ENCODE measurements around the gene TMEM72.

TMEM72 gene

DNA sequence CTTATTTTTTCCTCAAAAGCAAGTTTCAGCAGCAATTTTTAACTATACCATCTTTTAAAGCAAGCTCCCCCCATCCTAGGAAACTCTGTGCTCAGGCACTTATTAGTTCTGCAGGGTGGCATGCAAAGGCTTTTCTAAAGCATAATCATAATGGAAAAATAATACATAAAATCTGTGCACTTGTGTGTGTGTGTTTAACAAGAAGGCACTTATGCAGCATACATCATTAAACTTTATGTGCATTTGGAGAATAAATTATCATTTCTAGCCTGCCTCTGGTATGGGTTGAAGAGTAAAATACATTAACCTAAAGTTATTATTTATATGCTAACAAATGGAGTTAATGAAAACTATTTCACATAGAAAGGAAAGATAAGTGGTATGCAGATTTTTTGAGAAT, 42.9 kb downstream of the TMEM72 start:
- no peak for DNase-seq (ENCODE audit: low read depth in 2 of 2)

DNA sequence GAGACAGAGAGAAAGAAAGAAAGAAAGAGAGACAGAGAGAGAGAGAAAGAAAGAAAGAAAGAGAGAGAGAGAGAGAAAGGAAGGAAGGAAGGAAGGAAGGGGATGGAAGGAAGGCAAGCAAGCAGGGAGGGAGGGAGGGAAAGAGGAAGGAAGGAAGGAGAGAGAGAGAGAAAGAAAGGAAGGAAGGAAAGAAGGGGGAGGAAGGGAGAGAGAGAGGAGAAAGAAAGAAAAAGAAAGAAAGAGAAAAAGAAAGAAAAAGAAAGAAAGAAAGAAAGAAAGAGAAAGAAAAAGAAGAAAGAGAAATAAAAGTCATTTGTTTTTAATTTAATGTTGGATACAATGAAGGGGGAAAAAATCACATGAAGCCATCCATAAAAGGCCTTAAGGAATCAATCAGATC, 43.8 kb downstream of the TMEM72 start:
- no peak for DNase-seq (ENCODE audit: low read depth in 2 of 2)

DNA sequence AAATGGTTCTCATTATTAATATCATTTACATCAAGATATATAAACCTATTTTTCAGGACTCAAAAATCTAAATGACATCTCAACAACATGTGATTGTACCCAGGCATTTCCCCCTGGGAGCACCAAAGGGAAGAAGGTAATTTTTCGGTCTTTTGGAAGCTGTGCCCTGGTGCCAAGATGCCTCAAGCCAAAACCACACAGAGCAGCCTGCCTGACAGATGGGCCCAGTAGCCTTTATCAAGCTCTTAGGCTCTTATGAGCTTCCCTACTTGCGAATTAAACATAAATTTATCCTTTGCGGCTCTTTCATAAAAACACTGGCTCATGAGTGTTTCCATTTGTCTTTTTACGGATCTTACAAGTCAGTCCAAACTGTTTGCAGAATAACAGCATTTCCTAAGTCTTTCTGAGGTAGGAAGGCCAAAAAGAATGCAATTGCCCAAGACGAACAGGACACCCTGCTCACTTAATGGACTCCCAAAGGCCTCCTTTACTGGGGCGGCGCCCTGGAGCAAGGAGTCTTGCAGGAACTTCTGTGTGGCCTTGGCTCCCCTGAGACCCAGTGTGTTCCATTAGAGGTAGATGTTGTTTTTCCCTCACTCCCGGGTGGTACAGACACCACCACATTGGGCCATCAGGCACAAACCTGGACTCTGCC, 44.4 kb downstream of the TMEM72 start:
- DNase-seq (ENCODE audit: low read depth in 2 of 2), result no peak

DNA sequence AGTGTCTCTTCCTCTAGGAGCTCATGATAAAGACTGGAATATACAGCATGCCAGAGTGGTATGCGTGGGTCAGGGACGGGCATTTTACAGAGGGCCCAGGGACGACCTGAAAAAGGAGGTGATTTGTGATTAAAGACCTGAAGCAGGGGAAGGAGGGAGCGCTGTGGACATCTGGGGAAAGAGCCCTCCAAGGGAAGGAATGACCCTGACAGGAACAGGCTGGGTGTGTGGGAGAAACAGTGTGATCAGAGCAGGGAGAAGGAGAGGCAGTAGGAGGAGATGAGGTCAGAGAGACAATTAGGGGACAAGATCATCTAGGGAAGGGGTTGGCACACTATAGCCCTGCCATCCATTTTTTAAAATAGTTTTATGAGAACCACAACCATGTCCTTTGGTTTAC, 45.1 kb downstream of the TMEM72 start:
- DNase-seq (ENCODE audit: low read depth in 2 of 2), result no peak

DNA sequence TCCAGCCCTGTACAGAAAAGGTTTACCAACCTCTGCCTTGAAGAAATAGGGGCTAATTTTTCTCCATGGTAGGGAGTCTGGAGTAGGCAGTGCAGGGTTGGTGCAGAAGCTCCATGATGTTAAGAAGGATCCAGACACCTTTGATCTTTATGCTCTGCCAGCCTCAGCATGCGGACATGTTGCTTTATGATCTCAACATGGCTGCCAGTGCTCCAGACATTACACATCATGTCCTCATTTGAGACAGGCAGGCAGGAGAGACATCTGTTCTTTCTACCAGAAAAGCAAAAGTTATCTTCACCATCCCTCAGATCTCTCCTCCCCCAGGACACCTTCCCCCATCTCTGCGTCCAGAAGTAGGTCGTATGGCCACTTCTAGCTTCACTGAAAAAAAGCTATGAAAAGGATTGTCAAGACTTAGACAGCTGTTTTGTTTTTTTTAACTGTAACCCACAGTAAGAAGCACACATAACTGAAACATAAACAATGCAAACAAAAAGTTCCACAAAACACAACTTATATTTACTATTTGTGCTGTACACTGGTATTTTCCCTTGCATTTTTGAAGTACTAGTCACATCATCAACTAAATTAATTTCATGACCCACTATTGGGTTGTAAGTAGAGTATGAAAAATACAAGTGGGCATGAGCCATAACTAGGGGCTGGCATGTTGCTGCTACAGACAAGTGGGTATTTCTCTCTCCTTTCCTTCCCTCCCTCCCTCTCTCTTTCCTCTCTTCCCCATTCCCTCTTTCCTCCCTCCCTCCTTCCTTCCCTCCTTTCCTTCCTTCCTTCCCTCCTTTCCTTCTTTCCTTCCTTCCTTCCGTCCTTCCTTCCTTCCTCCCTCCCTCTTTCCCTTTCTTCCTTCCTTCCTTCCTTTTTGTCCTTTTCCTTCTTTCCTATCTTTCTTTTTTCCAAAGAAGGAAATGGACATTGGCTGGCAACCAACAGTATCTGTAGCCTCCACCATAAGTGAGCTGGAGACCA, 45.9 kb downstream of the TMEM72 start:
- DNase-seq (ENCODE audit: low read depth in 2 of 2), result no peak

DNA sequence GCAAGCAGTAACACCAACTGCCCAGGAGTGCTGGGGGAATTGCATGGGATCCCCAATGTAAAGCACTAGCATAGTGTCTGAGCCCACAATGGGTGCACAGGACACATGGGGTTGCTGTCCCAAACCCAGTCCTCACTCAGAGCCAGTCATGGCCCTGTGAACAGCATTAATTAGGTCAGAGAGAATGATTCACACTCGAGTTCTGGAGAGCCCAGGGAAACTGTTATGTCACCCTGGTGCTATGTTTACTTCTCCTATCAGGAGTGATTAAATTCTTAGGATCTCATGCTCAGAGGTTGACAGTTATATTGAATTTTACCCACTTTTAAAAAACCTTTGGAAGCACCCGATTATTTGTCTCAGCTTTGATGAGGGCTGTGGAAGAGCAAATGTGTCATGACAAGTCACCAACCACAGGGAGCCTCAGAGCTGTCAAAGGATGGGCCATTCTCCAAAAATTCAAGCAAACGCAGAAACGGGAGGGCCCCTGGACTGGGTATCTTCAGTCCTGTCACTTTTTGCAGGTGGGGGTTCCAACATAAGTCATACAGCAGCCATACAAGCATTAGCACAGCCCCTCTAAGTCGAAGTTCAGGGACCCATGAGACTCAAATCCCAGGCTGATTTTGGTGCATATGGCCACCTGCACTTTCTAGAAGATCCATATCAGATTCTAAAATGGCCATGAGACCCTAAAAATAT, 47.2 kb downstream of the TMEM72 start:
- DNase-seq (ENCODE audit: low read depth in 2 of 2), result no peak

DNA sequence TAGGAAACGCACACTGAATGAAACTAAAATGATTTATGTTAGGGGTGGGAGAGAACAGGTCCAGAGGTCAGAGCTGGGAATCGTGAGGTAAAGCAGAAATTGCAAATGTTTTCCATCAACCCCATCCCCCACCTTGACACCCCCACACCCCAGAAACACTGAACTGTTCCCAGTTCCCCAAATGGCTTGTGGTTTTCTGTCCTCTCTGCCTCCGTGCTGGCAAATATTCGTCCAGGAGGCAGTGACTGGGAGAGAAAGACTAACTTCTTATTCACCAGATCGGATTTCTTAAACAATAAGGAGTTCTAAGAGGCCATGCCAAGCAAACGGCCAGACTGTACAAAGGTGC, 47.7 kb downstream of the TMEM72 start:
- DNase-seq (ENCODE audit: low read depth in 2 of 2), result no peak

DNA sequence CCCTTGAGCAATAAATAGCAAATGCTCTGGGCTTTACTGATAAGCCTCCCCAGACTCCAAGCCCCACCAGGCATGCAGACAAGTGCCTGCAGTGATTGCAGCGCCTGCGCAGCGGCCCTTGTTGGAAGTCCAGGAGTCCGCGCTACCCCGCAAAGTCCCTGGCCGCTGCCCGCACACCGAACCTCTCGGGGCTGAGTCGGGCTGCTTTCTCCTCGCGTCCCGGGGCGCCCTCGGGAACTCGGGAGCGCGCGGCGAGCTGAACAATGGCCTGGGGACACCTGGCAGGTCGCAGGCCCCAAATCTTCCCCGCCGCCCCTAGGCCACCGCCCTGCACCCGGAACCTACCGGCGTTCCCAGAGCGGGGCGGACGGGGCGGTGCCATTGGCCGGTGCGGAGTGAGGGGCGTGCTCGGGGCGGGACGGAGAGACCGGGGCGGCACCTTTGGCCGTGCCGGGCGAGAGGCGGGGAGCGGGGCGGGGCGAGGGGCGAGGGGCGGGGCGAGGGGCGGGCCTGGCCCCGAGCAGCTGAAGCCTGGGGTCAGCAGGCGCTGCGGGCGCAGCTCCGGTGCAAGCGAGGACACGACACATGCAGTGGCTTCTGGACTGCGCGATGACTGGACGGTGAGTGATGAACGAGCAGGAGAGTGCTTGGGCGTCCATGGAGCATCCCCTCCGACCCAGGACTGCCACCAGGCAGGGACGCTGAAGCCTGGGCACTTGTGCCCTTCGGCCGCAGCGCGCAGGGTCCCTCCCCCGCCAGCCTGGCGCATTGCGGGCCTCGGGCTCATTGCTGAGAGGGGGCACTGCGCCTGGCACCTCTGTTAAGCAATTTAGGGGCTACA, 48.3 kb downstream of the TMEM72 start, which contains the start of gene RASSF4:
RASSF4 (plus strand) TSS at position 556 of the 841 bp plus-strand sequence. CDS start 10,401 bp downstream, outside the sequence.
- peak; percentile 83 to 86 for DNase-seq (ENCODE audit: low read depth in 2 of 2)

DNA sequence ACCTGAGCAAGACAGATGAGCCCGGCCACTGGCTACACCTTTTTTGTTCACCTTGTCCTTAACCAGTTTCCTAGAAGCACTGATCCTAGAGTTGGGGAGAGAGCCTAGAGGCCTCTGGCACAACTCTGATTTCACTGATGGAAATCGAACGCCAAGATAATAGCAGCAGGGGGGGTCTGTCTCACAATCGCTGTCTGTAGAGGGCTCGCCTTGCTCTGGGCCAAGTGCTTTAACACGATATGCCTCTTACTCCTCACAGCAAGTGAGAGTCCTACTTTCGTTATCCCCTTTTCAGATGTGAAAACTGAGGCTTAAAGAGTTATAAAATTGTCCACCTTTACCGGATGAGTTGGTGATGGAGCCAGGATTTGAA, 48.9 kb downstream of the TMEM72 start:
- DNase-seq (ENCODE audit: low read depth in 2 of 2), result no peak

DNA sequence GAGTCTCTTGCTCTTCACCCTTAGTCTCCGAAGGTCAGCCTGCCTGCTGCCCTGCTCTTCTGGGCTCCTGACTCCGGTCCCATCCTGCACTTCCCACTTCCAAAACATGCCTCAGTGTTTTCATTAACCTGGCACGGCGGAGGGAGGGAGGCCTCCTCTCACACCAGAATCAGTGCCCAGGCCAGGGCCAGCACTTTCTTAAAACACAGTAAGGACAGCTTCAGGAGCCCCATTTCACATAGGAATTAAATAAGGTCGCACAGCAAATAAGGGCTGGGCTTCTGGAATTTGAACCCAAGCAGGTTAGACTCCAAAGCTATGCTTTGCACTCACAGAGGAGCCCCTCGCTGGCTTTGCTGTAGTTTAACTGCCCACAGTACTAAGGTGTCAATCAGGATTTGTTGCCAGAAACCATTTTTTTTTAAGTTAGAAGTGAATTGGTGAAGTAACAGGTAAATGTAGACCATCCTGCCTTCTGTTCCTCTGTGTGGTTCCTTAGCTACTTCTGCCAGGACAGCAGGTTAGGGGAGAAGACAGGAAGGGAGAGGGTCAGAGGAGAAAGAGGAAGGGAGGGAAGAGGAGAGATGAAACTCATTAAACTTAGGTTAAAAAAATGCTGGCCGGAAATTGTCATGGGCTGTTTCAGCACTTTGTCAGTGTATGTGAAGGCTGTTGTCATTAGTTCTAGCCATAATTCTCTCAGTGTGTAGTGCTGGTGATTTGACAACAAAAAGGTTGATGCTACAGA, 49.5 kb downstream of the TMEM72 start:
- no peak for DNase-seq (ENCODE audit: low read depth in 2 of 2)

DNA sequence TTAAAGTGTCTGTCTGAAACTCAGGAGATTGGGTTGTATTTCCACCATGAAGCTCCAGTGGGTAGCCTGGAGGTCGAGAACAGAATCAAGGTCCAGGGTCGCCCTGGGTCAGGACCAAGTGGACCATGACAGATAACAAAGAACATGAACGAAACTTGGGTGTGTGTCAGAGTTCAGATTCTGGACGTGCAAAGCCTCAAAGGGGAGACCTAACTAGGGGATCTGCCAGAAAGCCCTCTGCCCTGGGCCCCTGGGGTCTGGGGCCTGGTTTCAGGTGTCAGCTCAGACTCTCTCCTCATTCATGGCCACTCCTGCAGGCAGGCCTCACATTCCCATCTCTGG, 50.1 kb downstream of the TMEM72 start:
- no peak for DNase-seq (ENCODE audit: low read depth in 2 of 2)

DNA sequence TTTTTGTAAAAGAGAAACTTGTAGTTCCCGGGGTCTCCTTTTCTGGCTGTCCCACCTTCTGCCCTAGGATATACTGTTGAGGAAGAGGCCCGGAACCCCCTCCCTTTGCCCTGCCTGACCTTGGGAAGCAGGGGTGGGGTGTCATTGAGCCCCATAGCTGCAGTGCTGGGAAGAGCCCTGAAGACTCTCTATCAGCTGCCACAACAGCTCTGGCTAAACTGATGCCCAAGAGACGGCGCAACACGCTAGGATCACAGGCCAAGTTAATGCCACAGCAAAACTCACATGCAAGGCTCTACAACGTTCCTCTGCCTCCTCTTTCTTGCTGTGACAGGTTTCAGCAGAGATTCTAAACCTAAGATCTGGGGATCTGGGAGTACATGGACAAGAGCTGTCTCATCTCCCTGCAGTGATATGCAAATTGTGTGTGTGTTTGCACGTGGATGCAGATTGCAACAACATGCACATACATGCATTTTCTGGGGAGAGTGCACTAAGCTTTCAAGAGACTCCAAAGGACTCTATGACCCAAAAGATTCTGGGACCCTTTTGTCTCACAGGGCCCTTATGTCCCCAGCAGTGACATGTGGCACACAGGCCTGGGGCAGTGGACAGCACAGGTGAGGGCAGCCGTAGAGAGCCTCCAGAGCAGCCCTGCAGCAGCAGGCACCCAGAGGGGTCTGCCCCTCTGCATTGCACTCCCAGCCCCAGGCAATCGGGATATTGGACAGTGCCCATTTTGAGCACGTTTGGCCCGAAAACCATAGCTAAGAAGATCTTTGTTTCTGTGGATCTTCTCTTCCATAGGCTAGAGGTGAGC, 51.0 kb downstream of the TMEM72 start:
- DNase-seq (ENCODE audit: low read depth in 2 of 2), result no peak

DNA sequence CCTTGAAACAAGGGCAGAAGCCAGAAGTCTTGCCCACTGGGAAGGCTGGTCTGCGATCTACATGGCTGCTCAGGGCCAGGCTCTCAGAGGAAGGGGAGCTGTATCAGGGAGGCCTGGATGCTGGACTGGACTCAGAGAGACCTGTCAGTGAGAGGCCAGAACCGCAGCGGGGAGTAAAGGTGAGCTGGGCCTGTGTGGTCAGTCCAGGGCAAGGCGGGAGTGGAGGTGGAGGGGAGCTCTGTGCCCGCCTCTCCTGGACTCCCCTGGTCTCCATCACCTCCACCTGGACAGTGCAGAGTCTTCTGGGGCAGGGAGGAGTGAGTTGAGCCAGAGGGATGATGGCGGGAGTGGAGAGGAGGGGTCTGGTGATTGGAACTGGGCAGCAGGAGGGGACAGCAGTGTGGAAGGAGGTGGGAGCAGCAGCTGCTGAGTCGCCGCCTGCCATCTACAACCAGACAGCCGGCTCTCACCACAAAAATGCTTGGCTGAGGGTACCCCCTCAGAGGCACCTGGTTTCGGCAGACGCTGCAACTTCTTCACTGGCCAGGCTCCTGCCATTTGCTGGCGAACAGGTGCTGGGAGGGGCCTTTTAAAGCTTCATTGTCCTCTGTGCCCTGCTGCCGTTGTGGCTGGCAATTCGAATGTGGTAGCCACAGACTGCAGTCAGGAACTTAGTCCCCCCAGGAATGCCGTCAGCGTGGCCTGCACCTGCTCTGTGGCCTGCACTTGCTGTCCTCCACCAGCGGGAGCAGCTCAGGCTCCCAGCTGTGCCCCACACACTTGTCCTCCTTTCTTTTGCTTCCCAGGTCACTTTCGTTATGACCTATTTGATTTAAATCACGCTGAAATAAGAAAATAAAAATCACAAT, 52.0 kb downstream of the TMEM72 start:
- DNase-seq (ENCODE audit: low read depth in 2 of 2), result no peak

DNA sequence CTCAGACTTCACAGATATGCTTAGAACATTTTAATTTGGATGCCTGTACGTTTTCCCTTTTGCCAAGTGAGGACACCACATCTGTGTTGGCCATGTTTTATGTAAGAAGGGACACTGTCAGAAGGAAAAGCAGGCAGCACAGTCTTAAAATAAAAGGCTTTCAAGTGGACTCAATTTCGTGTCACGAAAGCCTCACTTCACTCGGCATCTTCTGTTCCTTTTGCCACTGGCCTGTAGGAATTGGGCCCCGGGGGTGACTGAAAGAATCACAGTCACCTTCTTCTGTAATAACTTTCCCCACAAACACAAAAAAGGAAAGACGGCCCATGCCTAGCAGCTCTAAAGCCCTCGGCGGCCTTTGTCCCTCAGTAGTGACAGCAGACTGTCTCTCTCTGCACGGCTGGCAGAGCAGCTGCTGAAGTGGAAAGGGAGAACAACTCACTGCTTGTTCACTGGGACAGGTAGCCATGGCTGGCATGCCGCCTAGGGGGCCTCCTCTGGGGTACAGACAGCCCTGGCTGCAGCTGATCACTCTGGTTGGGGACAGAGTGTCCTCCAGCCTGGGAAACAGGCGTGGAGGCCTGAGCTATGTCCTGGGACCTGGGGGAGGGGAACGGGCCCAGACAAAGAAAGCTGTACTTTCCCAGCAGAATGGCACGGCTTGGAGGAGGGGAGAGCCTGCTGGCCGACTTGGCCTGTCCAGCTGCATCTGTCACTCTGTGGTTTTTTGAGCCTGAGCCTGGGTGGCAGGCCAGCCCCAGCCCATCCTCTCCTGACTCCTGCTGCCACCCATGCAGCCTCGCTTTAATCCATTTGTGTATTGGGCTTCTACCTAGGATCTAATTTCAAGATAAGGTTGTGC, 52.9 kb downstream of the TMEM72 start:
- no peak for DNase-seq (ENCODE audit: low read depth in 2 of 2)

DNA sequence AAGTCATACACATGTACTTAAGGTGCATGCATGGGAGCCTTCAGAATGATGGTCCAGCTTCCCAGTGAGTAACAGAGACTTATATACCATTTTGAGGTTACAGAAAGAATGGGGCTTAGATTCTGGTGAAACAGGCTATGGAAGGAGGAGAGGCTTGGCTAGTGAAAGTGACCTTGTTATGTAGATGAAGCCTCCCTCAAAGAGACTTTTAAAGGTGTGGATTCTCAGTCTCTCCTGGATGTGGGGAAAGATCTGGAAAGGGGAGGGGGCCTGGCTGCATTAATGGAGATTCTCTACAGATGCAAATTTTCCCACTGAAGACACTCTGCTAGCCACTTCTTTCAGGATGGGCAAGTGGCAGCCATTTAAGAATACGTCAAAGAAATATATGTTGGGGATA, 54.0 kb downstream of the TMEM72 start:
- DNase-seq (ENCODE audit: low read depth in 2 of 2), result no peak

DNA sequence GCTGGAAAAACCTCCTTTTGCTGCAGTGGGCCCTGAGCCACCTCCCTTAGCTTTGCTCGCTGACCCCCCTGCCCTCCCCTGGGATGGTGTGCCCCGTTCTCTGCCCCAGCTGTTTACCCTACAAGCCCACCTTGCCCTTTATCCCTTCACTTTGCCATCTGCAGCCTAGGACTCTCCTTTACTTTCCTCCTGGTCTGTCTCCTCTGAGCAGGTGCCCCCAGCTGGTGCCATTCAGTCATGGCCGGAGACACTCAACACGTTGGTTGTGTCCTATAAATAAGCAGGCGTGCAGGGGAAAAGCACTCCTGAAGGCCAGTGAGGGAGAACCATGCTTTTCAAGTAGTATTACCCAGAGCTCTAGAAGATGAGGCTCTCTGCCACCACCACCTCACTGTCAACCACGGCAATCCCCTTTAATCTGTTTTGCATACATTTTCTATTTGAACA, 54.5 kb downstream of the TMEM72 start:
- DNase-seq (ENCODE audit: low read depth in 2 of 2), result no peak

DNA sequence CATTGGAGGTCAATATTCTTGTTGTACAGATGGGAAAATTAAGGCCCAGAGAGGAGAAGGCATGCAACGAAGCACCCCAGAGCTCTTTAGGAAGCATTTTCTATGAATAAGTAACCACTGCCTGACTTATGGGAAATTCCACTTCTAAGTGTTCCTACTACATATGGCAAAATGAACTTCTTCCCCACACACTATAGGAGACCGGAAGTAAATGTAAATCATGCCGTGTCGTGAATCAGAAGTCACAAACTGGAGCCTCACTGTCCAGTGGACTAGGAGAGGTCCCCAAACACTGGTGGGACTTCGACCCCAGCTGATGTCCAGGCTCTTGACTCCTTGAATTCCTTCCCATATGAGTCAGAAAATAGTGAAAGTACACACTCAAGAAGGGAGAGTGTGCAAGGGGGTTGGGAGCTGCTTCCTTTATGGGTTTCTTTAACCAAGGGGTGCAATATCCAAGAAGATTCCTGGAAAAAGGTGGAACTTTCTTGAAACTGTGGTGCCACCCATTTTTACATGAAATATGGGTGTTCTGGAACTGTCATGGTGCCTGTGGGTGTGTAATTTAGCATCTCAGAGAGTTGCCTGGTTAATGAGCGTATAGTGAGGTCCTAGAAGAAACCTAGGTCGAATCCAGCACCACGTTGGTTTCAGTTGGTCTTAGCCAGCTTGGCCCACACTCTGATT, 55.1 kb downstream of the TMEM72 start:
- no peak for DNase-seq (ENCODE audit: low read depth in 2 of 2)
